ENCODE data around the gene CCL25.

- TF ChIP-seq EZH2 (IDR thresholded peaks at IDR 0.05; ENCODE audit: borderline replicate concordance, insufficient read depth, low read length, poor library complexity, severe bottlenecking) (no peak), CTCF (IDR thresholded peaks at IDR 0.05; ENCODE audit: poor library complexity, severe bottlenecking) (peak; percentile 21), TAF1 (IDR thresholded peaks at IDR 0.05; ENCODE audit: low read depth) (no peak), MXI1 (conservative IDR thresholded peaks at IDR 0.05; ENCODE audit: poor library complexity, severe bottlenecking) (peak; percentile 59), POLR2AphosphoS5 (IDR thresholded peaks at IDR 0.05) (peak; percentile 87), RAD21 (conservative IDR thresholded peaks at IDR 0.05) (peak; percentile 11), EP300 (conservative IDR thresholded peaks at IDR 0.05; ENCODE audit: poor library complexity, severe bottlenecking) (peak; percentile 65), SMC3 (conservative IDR thresholded peaks at IDR 0.05; ENCODE audit: poor library complexity) (no peak), REST (IDR thresholded peaks at IDR 0.05; ENCODE audit: borderline replicate concordance) (peak; percentile 78)
Measured at GRCh38 chr19:8005534-8006256, 46.9 kb upstream of the CCL25 start, which contains the start of gene ELAVL1.
